SK-N-MC (cell line): ENCODE results near the gene PFDN6.

Experiments used
- EZH2 ChIP-seq: fragments of 200-600 bp; sonication (generic); IDR thresholded peaks from one replicate; pipeline ENCODE4 v1.6.1; 2017; ENCODE audit warnings: antibody characterized with exemption
- FOXP2 ChIP-seq: optimal IDR thresholded peaks from 2 replicates; pipeline ENCODE3; 2011; ENCODE audit warnings: mild to moderate bottlenecking, moderate library complexity; ENCODE audit not compliant: insufficient read depth; ENCODE audit errors: extremely low read length, control extremely low read depth
- POLR2AphosphoS5 ChIP-seq: IDR thresholded peaks from 2 replicates; pipeline ENCODE4 v1.6.1; 2012; ENCODE audit warnings: mild to moderate bottlenecking, low read depth, low read length, borderline replicate concordance

- TF ChIP-seq POLR2AphosphoS5 (no peak), EZH2 (no peak), FOXP2 (no peak)
These were observed 45.9 kb upstream of the PFDN6 start for GRCh38 chr6:33243476-33243875.
